Astrocyte (in vitro differentiated cells and primary cell): ENCODE data around the gene LIPC. TPM values are rescaled to one million over a fixed set of nuclear protein-coding genes. Genes with fewer than 3 reads are reported as not detected.

Experiments used
- DNase-seq: peaks from one replicate; pipeline ENCODE4 v3.0.0-alpha.2; 2010; ENCODE audit warnings: low read depth
- FAIRE-seq: peaks from 2 replicates; lab custom pipeline; 2011; peaks lifted over from hg19 to GRCh38; lab: Jason Lieb, UNC
- H2AFZ ChIP-seq: 2 replicates; pipeline ENCODE4 v1.6.0; 2012; ENCODE audit warnings: low read depth, low read length, inconsistent platforms
- H3K27ac ChIP-seq: 2 replicates; pipeline ENCODE4 v1.5.1; 2011; ENCODE audit warnings: low read depth, low read length, inconsistent platforms
- H3K27me3 ChIP-seq: 2 replicates; pipeline ENCODE4 v1.6.0; 2011; ENCODE audit warnings: low read length, inconsistent platforms; ENCODE audit not compliant: insufficient read depth
- H3K36me3 ChIP-seq: 2 replicates; pipeline ENCODE4 v1.5.1; 2011; ENCODE audit warnings: low read length, inconsistent platforms; ENCODE audit not compliant: insufficient read depth
- H3K4me1 ChIP-seq: 2 replicates; pipeline ENCODE4 v1.5.1; 2011; ENCODE audit warnings: low read length, inconsistent platforms; ENCODE audit not compliant: insufficient read depth
- H3K4me2 ChIP-seq: 2 replicates; pipeline ENCODE4 v1.6.0; 2012; ENCODE audit warnings: low read length, inconsistent platforms
- H3K4me3 ChIP-seq: 2 replicates; pipeline ENCODE4 v1.5.1; 2011; ENCODE audit warnings: low read depth, mild to moderate bottlenecking, low read length, inconsistent platforms; ENCODE audit not compliant: insufficient read depth
- H3K79me2 ChIP-seq: 2 replicates; pipeline ENCODE4 v1.6.0; 2012; ENCODE audit warnings: mild to moderate bottlenecking, low read length, inconsistent platforms; ENCODE audit not compliant: insufficient read depth
- H3K9ac ChIP-seq: 2 replicates; pipeline ENCODE4 v1.6.0; 2012; ENCODE audit warnings: mild to moderate bottlenecking, low read length, inconsistent platforms
- H3K9me3 ChIP-seq: 2 replicates; pipeline ENCODE4 v1.5.1; 2012; ENCODE audit warnings: low read depth, mild to moderate bottlenecking, low read length, inconsistent platforms; ENCODE audit not compliant: insufficient read depth
- H4K20me1 ChIP-seq: 2 replicates; pipeline ENCODE4 v1.6.0; 2012; ENCODE audit warnings: low read length, inconsistent platforms; ENCODE audit not compliant: insufficient read depth
- H3K27ac Mint-ChIP-seq: one replicate; pipeline ENCODE4 v1.8.0; 2021; ENCODE audit warnings: mild to moderate bottlenecking, mixed read lengths; ENCODE audit not compliant: unreplicated experiment
- H3K27me3 Mint-ChIP-seq: one replicate; pipeline ENCODE4 v1.8.0; 2021; ENCODE audit warnings: low read depth, mixed read lengths; ENCODE audit not compliant: unreplicated experiment
- H3K36me3 Mint-ChIP-seq: one replicate; pipeline ENCODE4 v1.8.0; 2021; ENCODE audit warnings: low read depth, mixed read lengths; ENCODE audit not compliant: unreplicated experiment
- H3K4me1 Mint-ChIP-seq: one replicate; pipeline ENCODE4 v1.8.0; 2021; ENCODE audit warnings: low read depth, mixed read lengths; ENCODE audit not compliant: unreplicated experiment
- H3K4me3 Mint-ChIP-seq: one replicate; pipeline ENCODE4 v1.8.0; 2021; ENCODE audit warnings: mild to moderate bottlenecking, moderate library complexity, mixed read lengths; ENCODE audit not compliant: unreplicated experiment
- H3K9me3 Mint-ChIP-seq: one replicate; pipeline ENCODE4 v1.8.0; 2021; ENCODE audit warnings: mild to moderate bottlenecking, mixed read lengths; ENCODE audit not compliant: unreplicated experiment
- EZH2 ChIP-seq: IDR thresholded peaks from 2 replicates; pipeline ENCODE4 v1.6.1; 2012; ENCODE audit warnings: mild to moderate bottlenecking, low read length, inconsistent platforms; ENCODE audit not compliant: insufficient read depth
- total RNA-seq: library from RNA; stranded (reverse); gene quantifications from 2 replicates; pipeline ENCODE4 v1.2.1, GENCODE V29; 2021
- TF ChIP-seq, protein P1 (sequence below): IDR thresholded peaks from 2 replicates; pipeline ENCODE4 v1.5.1; 2011; ENCODE audit warnings: low read depth, mild to moderate bottlenecking, inconsistent platforms, low read length, moderate library complexity; ENCODE audit not compliant: insufficient read depth

The LIPC gene
- total RNA-seq, 1 donor from 2014 or later: not detected

DNA sequence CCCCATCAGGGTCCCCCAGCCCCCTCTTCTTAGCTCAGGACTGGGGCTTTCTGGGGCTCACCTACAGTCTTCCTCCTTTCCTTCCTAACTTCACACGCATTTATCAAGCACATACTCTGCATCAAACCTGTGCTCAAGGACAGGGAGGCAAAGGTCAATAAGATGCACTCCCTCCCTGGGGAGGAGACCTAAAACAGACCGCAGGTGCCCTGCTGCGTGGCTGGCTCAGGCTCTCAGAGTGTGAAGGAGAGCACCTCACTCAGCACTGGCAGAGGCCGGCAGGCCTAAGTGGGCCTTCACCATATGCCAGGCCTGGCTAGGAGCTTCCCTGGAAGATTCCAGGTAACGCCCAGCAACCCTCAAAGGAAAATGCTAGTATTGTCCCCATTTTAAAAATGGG lies 16.5 kb downstream of the LIPC start:
- Histone ChIP-seq H3K27ac (no peak overlapping the region), H3K4me3 (no peak overlapping the region), H3K9me3 (no peaks in the 10 kb centered on the region), H3K4me1 (peaks cover 16% of the 10 kb centered on the region), H3K36me3 (no peaks in the 10 kb centered on the region), H3K27me3 (peaks cover 43% of the 10 kb centered on the region), H3K79me2 (no peaks in the 10 kb centered on the region), H4K20me1 (no peaks in the 10 kb centered on the region), H3K4me2 (no peak overlapping the region), H2AFZ (no peak overlapping the region), H3K9ac (no peak overlapping the region)
- H3K4me1 Mint-ChIP-seq: peaks cover 6% of the 10 kb centered on the region
- peaks cover 5% of the 10 kb centered on the region for H3K9me3 Mint-ChIP-seq
- no peak for FAIRE-seq
- no peak for DNase-seq
- no peak overlapping the region for H3K27ac Mint-ChIP-seq
- H3K27me3 Mint-ChIP-seq: peaks cover 19% of the 10 kb centered on the region
- H3K36me3 Mint-ChIP-seq: peaks cover 1% of the 10 kb centered on the region
- H3K4me3 Mint-ChIP-seq: no peak overlapping the region
- TF ChIP-seq, protein P1, sequence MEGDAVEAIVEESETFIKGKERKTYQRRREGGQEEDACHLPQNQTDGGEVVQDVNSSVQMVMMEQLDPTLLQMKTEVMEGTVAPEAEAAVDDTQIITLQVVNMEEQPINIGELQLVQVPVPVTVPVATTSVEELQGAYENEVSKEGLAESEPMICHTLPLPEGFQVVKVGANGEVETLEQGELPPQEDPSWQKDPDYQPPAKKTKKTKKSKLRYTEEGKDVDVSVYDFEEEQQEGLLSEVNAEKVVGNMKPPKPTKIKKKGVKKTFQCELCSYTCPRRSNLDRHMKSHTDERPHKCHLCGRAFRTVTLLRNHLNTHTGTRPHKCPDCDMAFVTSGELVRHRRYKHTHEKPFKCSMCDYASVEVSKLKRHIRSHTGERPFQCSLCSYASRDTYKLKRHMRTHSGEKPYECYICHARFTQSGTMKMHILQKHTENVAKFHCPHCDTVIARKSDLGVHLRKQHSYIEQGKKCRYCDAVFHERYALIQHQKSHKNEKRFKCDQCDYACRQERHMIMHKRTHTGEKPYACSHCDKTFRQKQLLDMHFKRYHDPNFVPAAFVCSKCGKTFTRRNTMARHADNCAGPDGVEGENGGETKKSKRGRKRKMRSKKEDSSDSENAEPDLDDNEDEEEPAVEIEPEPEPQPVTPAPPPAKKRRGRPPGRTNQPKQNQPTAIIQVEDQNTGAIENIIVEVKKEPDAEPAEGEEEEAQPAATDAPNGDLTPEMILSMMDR: no peak
- no peak for TF ChIP-seq EZH2

DNA sequence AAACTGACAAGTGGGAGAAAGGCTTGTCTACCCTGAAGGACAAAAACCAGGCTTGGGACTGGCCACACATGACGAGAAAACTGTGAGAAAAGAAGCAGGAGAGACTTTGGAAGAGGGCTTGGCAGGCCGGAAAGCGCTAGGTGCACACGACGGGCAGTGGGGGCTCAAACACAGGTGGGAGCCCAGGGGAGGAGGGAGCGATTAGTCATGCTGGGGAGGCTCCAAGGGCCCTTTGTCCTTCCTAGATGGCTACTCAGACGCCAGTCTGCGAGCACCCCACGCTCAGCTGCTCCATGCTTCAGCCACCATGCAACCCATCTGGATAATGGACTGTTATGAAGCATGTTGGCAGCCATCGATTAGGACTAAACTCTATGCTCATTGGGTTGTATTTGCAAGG lies 17.1 kb downstream of the LIPC start:
- H3K27ac Mint-ChIP-seq: no peak overlapping the region
- no peak overlapping the region for H3K4me2 ChIP-seq
- no peak overlapping the region for H2AFZ ChIP-seq
- H3K27me3 Mint-ChIP-seq: peaks cover 20% of the 10 kb centered on the region
- H3K4me1 ChIP-seq: peaks cover 16% of the 10 kb centered on the region
- peaks cover 5% of the 10 kb centered on the region for H3K4me1 Mint-ChIP-seq
- H3K27ac ChIP-seq: no peak overlapping the region
- peaks cover 1% of the 10 kb centered on the region for H3K36me3 Mint-ChIP-seq
- no peak overlapping the region for H3K4me3 ChIP-seq
- H3K9me3 ChIP-seq: no peaks in the 10 kb centered on the region
- no peaks in the 10 kb centered on the region for H3K79me2 ChIP-seq
- TF ChIP-seq, protein P1: no peak
- no peak for TF ChIP-seq EZH2
- no peaks in the 10 kb centered on the region for H3K36me3 ChIP-seq
- no peak for FAIRE-seq
- no peak overlapping the region for H3K9ac ChIP-seq
- H3K27me3 ChIP-seq: peaks cover 48% of the 10 kb centered on the region
- no peak for DNase-seq
- peaks cover under 1% of the 10 kb centered on the region for H3K9me3 Mint-ChIP-seq
- H4K20me1 ChIP-seq: no peaks in the 10 kb centered on the region
- no peak overlapping the region for H3K4me3 Mint-ChIP-seq

DNA sequence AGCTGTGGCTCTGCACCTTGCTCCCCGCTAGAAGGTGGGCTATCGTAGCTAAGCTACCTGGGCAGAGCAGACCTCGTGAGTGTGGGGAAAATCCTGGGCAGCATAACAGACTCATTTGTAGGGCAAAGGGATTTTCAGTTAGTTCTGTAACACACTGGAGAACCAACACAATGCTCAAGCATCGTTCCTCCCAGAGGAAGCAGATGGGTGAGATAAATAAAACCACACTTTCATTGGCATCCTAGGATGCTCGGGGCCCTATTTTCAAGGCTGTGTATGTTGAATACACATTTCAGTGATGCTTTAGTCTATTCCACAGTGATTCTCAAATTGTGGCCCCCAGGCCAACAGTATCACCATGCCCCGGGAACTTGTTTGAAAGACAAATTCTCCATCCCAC lies 20.0 kb downstream of the LIPC start:
- Histone ChIP-seq H3K4me1 (peaks cover 12% of the 10 kb centered on the region), H3K9me3 (no peaks in the 10 kb centered on the region), H3K27ac (no peak overlapping the region), H3K27me3 (peaks cover 43% of the 10 kb centered on the region), H2AFZ (no peak overlapping the region), H3K4me2 (no peak overlapping the region), H3K79me2 (no peaks in the 10 kb centered on the region), H3K4me3 (no peak overlapping the region), H3K9ac (no peak overlapping the region), H3K36me3 (no peaks in the 10 kb centered on the region), H4K20me1 (no peaks in the 10 kb centered on the region)
- no peak overlapping the region for H3K4me3 Mint-ChIP-seq
- DNase-seq (no peak), FAIRE-seq (no peak)
- H3K27ac Mint-ChIP-seq: no peak overlapping the region
- peaks cover 20% of the 10 kb centered on the region for H3K27me3 Mint-ChIP-seq
- H3K9me3 Mint-ChIP-seq: no peaks in the 10 kb centered on the region
- peaks cover 3% of the 10 kb centered on the region for H3K4me1 Mint-ChIP-seq
- H3K36me3 Mint-ChIP-seq: peaks cover 1% of the 10 kb centered on the region
- no peak for TF ChIP-seq EZH2
- TF ChIP-seq, protein P1: no peak
